OCI-LY3 (cell line): ENCODE measurements around the gene UNC13C.

Experiments
- EZH2phosphoT487 ChIP-seq: fragments of 200-600 bp; shearing (Covaris generic); IDR thresholded peaks from 2 replicates; pipeline ENCODE4 v1.6.1; 2018; ENCODE audit warnings: antibody characterized with exemption, mixed run types, low read depth
- TF ChIP-seq, protein P1 (sequence below): fragments of 200-600, 300-600 bp; sonication (generic); IDR thresholded peaks from 2 replicates; pipeline ENCODE4 v1.5.1; 2014; ENCODE audit warnings: antibody characterized with exemption, low read length, low read depth

DNA sequence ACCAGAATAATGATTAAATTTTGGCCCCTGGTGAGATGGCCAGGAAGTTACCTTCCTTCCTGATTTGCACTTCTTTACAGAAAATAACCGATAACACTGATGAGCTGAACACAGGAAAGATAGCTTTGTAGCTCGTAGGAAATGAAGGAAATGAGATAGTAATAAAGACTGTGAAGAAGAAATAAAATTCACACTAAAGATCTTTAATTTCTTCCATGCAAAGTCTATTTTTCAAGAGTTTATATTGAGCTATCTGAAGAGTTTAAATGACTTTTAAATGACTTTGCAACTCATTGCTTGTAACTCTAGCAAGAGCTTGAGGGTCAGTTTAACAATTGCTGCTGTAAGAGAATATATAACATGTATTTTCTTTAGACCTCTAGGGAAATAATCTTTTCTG, 543.0 kb downstream of the UNC13C start:
- TF ChIP-seq, protein P1, sequence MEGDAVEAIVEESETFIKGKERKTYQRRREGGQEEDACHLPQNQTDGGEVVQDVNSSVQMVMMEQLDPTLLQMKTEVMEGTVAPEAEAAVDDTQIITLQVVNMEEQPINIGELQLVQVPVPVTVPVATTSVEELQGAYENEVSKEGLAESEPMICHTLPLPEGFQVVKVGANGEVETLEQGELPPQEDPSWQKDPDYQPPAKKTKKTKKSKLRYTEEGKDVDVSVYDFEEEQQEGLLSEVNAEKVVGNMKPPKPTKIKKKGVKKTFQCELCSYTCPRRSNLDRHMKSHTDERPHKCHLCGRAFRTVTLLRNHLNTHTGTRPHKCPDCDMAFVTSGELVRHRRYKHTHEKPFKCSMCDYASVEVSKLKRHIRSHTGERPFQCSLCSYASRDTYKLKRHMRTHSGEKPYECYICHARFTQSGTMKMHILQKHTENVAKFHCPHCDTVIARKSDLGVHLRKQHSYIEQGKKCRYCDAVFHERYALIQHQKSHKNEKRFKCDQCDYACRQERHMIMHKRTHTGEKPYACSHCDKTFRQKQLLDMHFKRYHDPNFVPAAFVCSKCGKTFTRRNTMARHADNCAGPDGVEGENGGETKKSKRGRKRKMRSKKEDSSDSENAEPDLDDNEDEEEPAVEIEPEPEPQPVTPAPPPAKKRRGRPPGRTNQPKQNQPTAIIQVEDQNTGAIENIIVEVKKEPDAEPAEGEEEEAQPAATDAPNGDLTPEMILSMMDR = no peak
- no peak for TF ChIP-seq EZH2phosphoT487
